ENCODE results near the gene CT45A5.
"Not testable (repeated sequence)": the region's sequence is repeated elsewhere in the genome, so short reads cannot be mapped to it uniquely, and the experiment has no call there.

CT45A5 gene, protein sequence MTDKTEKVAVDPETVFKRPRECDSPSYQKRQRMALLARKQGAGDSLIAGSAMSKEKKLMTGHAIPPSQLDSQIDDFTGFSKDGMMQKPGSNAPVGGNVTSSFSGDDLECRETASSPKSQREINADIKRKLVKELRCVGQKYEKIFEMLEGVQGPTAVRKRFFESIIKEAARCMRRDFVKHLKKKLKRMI

DNA sequence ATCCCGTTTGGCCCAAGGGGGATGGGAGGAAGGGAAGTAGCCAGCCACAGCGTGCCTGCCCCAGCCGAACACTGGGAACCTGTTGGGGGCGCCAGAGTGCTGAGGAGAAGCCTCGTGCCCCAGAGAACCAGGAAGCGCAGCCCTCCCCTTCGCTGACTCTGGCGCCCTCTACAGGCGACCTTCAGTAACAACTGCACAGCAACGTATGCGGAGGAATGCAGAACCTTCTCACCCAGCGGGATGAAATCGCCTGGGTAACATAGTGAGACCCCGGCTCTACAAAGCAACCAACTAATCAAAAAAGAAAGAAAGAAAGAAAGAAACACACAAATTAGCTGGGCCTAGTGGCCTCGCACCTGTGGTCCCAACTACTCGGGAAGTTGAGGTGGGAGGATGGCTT lies at the start of gene CT45A5:
Gene CT45A5, minus strand, starts transcription at position 101 of the 400 bp plus-strand sequence. CDS start 3,774 bp downstream, outside the sequence.
- not testable (repeated sequence) for DNase-seq

DNA sequence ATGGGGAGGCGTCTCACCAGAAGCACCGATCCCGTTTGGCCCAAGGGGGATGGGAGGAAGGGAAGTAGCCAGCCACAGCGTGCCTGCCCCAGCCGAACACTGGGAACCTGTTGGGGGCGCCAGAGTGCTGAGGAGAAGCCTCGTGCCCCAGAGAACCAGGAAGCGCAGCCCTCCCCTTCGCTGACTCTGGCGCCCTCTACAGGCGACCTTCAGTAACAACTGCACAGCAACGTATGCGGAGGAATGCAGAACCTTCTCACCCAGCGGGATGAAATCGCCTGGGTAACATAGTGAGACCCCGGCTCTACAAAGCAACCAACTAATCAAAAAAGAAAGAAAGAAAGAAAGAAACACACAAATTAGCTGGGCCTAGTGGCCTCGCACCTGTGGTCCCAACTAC lies 34.6 kb upstream of the CT45A5 start, which contains the start of gene CT45A2:
Gene CT45A2, minus strand, starts transcription at position 101 of the 400 bp plus-strand sequence. CDS start 3,747 bp downstream, outside the sequence.
- DNase-seq, result not testable (repeated sequence)

DNA sequence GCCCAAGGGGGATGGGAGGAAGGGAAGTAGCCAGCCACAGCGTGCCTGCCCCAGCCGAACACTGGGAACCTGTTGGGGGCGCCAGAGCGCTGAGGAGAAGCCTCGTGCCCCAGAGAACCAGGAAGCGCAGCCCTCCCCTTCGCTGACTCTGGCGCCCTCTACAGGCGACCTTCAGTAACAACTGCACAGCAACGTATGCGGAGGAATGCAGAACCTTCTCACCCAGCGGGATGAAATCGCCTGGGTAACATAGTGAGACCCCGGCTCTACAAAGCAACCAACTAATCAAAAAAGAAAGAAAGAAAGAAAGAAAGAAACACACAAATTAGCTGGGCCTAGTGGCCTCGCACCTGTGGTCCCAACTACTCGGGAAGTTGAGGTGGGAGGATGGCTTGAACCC lies 17.4 kb upstream of the CT45A5 start, which contains the start of gene CT45A6:
Gene CT45A6, minus strand, starts transcription at position 101 of the 400 bp plus-strand sequence. CDS start 3,794 bp downstream, outside the sequence.
- DNase-seq, result not testable (repeated sequence)

DNA sequence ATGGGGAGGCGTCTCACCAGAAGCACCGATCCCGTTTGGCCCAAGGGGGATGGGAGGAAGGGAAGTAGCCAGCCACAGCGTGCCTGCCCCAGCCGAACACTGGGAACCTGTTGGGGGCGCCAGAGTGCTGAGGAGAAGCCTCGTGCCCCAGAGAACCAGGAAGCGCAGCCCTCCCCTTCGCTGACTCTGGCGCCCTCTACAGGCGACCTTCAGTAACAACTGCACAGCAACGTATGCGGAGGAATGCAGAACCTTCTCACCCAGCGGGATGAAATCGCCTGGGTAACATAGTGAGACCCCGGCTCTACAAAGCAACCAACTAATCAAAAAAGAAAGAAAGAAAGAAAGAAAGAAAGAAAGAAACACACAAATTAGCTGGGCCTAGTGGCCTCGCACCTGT lies 17.2 kb downstream of the CT45A5 start, which contains the start of gene CT45A3:
Gene CT45A3, minus strand, starts transcription at position 101 of the 400 bp plus-strand sequence. CDS start 3,747 bp downstream, outside the sequence.
- DNase-seq, result not testable (repeated sequence)

DNA sequence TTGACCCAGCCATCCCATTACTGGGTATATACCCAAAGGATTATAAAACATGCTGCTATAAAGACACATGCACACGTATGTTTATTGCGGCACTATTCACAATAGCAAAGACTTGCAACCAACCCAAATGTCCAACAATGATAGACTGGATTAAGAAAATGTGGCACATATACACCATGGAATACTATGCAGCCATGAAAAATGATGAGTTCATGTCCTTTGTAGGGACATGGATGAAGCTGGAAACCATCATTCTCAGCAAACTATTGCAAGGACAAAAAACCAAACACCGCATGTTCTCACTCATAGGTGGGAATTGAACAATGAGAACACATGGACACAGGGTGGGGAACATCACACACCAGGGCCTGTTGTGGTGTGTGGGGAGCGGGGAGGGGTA lies 40.6 kb downstream of the CT45A5 start:
- DNase-seq, result not testable (repeated sequence)

DNA sequence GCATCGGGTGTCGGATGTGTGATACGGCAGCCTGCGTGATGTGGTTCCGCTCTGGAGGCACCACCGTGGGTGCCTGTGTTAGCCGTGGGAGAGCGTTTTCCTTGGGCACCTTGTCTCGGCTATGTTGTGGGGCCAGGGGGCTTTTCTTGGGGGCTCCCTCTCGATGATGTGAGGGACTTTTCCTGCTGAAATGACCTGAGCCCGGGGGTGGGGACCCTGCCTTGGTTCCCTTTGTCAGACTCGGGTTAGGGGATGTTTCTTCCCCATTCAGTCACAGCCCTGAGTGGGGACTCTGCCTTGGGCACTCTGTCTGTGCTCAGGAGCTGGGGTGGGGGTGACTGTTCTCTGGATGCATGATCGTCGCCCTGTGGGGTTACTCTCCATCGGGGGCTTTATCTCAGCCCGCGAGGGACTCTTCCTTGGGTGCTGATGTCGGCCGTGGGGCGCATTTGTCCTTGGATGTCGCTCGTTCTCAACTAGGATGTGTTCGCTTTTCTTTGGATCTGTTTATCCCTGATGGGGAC lies 44.0 kb downstream of the CT45A5 start:
- DNase-seq, result no peak

DNA sequence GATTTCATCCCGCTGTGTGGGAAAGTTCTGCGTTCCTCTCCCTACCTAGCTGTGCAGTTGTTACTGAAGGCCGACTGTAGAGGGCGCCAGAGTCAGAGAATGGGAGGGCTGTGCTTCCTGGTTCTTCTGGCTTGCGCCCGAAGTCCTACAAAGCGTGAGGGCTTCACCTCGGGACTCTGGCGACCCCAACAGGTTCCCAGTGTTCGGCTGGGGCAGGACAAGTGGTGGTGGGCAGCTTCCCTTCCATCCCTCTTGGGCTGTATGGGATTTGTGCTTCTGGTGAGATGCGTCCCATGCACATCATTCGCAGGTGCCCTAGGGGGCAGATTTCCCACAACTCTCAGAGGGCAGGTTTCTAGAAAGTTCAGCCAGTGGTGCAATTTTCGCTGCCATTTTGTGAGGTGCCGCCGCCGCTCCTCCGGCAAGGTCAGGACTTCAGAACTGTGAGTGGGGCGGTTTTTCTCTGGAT lies 44.6 kb downstream of the CT45A5 start:
- DNase-seq, result no peak

DNA sequence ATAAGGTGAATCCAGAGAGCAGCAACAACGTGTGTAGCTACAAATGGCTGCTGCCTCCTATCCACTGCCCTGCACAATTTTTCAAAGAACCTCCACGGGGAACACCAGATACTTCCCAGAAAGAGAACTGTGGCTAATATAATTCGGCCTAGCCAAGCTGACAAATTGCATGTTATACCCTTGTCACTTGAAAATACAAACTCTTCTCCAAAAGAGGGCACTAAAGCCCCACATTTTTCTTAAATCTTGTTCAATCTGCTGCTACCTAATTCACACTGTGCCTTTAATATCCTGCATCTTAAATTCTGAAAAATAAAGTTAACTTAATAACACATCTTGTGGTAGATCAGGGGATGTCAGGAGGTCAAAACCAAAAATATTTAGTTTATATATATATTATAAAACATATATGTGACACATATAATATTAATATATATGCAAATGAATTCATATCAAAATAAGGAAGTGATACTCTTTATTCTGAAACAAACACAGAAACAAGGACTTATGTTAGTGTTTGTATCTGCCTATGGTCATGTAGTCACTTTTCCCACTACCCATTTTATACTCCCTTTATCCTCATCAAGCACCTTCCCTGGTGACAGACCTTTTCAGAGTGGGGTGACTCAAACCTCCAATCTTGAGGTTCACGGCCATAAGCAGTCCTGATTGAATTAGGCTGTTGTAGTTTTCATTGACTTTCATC lies 47.8 kb downstream of the CT45A5 start:
- no peak for DNase-seq

DNA sequence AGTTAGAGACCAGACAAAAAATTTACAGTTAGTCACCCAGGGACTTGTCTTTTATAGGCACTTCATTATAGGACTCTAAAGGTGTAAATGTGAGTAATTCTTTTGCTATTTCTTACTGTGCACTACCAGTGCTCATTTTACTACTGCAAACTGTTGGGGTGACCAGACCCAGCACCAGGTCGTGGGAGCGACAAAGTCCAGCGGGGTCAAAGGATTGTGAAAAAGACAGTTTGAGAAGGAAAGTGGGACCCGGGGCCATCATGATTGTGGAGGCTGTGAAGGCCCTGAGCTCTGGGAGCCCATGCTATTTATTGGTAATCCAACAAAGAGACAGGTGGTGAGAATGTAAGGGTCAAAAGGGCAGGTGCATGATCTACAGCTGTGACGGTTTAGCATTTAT lies 50.6 kb downstream of the CT45A5 start:
- not testable (repeated sequence) for DNase-seq

All from nucleus accumbens (tissue), 56 donors.